ENCODE measurements around the gene OR2D3.
"Not testable (repeated sequence)": the region's sequence is repeated elsewhere in the genome, so short reads cannot be mapped to it uniquely, and the experiment has no call there.

OR2D3 gene

GRCh38 chr11:6920702-6921101 is at the start of gene OR2D3:
Gene OR2D3, plus strand, starts transcription at chr11:6921002. Its CDS starts 0 bp downstream, at chr11:6921002.
- H3K27ac ChIP-seq (ENCODE audit: low read depth, low read length), result no peak within 1 kb of the TSS
- no peak within 1 kb of the TSS for H3K9ac ChIP-seq (ENCODE audit: low read length)
- H3K4me1 ChIP-seq (ENCODE audit: insufficient read depth, low read length), result no peaks in the 10 kb centered on the region
- H3K27me3 ChIP-seq (ENCODE audit: control insufficient read depth in 1 of 2, insufficient read depth in 2 of 2, low read length in 2 of 2), result no peaks in the 10 kb centered on the region
- H3K36me3 ChIP-seq (ENCODE audit: insufficient read depth, low read length), result no peaks in the 10 kb centered on the region
- no peak within 1 kb of the TSS for H3K4me3 ChIP-seq (ENCODE audit: low read depth in 1 of 2, low read length in 2 of 2)
- no peaks in the 10 kb centered on the region for H3K9me3 ChIP-seq (ENCODE audit: low read length)

GRCh38 chr11:6871278-6871677 is 49.5 kb upstream of the OR2D3 start:
- H3K9ac ChIP-seq (ENCODE audit: low read length), result no peak overlapping the region
- H3K9me3 ChIP-seq (ENCODE audit: low read length), result no peaks in the 10 kb centered on the region
- H3K27me3 ChIP-seq (ENCODE audit: control insufficient read depth in 1 of 2, insufficient read depth in 2 of 2, low read length in 2 of 2), result no peaks in the 10 kb centered on the region
- H3K4me1 ChIP-seq (ENCODE audit: insufficient read depth, low read length), result no peaks in the 10 kb centered on the region
- no peak overlapping the region for H3K4me3 ChIP-seq (ENCODE audit: low read depth in 1 of 2, low read length in 2 of 2)
- no peak overlapping the region for H3K27ac ChIP-seq (ENCODE audit: low read depth, low read length)
- no peaks in the 10 kb centered on the region for H3K36me3 ChIP-seq (ENCODE audit: insufficient read depth, low read length)

DNA sequence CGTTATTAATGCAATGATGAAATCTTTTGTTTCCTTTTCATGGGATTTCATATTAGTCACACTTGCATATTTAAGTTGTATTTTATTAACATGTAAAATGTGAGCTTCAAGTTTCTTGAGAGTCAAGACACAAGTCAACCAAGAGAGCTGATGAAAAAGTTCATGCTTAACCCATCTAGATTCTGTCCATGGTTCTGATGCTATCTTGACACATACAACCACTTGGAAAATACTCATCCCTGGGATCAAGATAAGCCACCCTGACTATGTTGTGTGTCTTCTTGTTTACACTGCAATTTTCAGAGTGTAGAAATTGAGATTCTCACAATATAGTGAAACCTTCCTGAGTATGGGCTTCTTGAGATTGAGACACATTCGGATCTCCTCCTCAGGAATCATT is 45.0 kb upstream of the OR2D3 start:
- Histone ChIP-seq H3K27me3 (ENCODE audit: control insufficient read depth in 1 of 2, insufficient read depth in 2 of 2, low read length in 2 of 2) (no peaks in the 10 kb centered on the region), H3K9me3 (ENCODE audit: low read length) (no peaks in the 10 kb centered on the region), H3K4me3 (ENCODE audit: low read depth in 1 of 2, low read length in 2 of 2) (no peak overlapping the region), H3K36me3 (ENCODE audit: insufficient read depth, low read length) (no peaks in the 10 kb centered on the region), H3K27ac (ENCODE audit: low read depth, low read length) (no peak overlapping the region), H3K4me1 (ENCODE audit: insufficient read depth, low read length) (no peaks in the 10 kb centered on the region), H3K9ac (ENCODE audit: low read length) (no peak overlapping the region)

DNA sequence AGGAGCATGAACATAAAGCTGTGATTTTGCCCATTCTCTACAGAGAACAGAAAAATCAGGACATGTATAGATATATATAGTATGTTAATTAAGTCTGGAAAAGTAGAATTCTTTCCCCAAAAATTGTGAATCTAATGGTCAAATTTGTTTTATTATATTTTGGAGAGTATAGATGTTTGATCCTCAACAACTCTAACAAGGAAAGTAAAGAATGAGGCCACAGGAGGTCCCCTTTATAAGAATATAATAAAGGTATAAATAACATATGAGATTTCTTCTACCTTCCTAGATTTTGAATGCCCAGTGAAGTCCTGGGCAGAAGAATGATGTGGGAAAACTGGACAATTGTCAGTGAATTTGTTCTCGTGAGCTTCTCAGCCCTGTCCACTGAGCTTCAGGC is 44.5 kb upstream of the OR2D3 start, which contains the start of gene OR10A4:
OR10A4 (plus strand) TSS at position 301 of the 400 bp plus-strand sequence; CDS start at position 324, 23 bp downstream.
- no peak within 1 kb of the TSS for H3K4me3 ChIP-seq (ENCODE audit: low read depth in 1 of 2, low read length in 2 of 2)
- H3K27ac ChIP-seq (ENCODE audit: low read depth, low read length), result no peak within 1 kb of the TSS
- H3K27me3 ChIP-seq (ENCODE audit: control insufficient read depth in 1 of 2, insufficient read depth in 2 of 2, low read length in 2 of 2), result no peaks in the 10 kb centered on the region

DNA sequence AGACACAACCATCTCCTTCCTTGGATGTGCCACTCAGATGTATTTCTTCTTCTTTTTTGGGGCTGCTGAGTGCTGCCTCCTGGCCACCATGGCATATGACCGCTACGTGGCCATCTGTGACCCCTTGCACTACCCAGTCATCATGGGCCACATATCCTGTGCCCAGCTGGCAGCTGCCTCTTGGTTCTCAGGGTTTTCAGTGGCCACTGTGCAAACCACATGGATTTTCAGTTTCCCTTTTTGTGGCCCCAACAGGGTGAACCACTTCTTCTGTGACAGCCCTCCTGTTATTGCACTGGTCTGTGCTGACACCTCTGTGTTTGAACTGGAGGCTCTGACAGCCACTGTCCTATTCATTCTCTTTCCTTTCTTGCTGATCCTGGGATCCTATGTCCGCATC is 43.9 kb upstream of the OR2D3 start:
- H3K27me3 ChIP-seq (ENCODE audit: control insufficient read depth in 1 of 2, insufficient read depth in 2 of 2, low read length in 2 of 2), result no peaks in the 10 kb centered on the region
- H3K36me3 ChIP-seq (ENCODE audit: insufficient read depth, low read length), result no peaks in the 10 kb centered on the region
- no peaks in the 10 kb centered on the region for H3K9me3 ChIP-seq (ENCODE audit: low read length)
- no peak overlapping the region for H3K4me3 ChIP-seq (ENCODE audit: low read depth in 1 of 2, low read length in 2 of 2)
- H3K27ac ChIP-seq (ENCODE audit: low read depth, low read length), result no peak overlapping the region
- no peaks in the 10 kb centered on the region for H3K4me1 ChIP-seq (ENCODE audit: insufficient read depth, low read length)
- no peak overlapping the region for H3K9ac ChIP-seq (ENCODE audit: low read length)

More for the DNA sequence above, 44.5 kb upstream of the OR2D3 start, which contains the start of gene OR10A4:
- Histone ChIP-seq H3K36me3 (ENCODE audit: insufficient read depth, low read length) (no peaks in the 10 kb centered on the region), H3K9me3 (ENCODE audit: low read length) (no peaks in the 10 kb centered on the region), H3K4me1 (ENCODE audit: insufficient read depth, low read length) (no peaks in the 10 kb centered on the region), H3K9ac (ENCODE audit: low read length) (no peak within 1 kb of the TSS)

DNA sequence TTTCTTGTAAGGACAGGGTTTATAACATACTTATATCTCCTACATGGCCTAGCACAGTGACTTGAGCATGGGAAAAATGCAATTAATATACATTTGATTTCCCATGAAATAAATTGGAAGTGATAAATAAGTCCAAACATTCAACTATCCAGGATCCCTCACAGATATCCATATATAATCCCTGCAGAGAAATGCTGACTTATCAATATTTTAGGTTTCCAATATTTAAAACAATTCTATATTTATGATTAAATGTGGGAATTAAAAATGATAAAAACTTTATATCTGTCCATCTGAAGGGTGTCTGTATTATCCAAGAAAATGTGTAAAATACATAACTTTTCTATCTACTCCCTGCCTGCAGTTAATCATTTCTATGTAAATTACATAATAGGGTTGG is 38.1 kb upstream of the OR2D3 start:
- Histone ChIP-seq H3K9me3 (ENCODE audit: low read length) (no peaks in the 10 kb centered on the region), H3K9ac (ENCODE audit: low read length) (no peak overlapping the region), H3K4me1 (ENCODE audit: insufficient read depth, low read length) (no peaks in the 10 kb centered on the region), H3K27ac (ENCODE audit: low read depth, low read length) (no peak overlapping the region), H3K36me3 (ENCODE audit: insufficient read depth, low read length) (no peaks in the 10 kb centered on the region), H3K27me3 (ENCODE audit: control insufficient read depth in 1 of 2, insufficient read depth in 2 of 2, low read length in 2 of 2) (no peaks in the 10 kb centered on the region), H3K4me3 (ENCODE audit: low read depth in 1 of 2, low read length in 2 of 2) (no peak overlapping the region)

- H3K9me3 ChIP-seq (ENCODE audit: low read length); H3K27me3 ChIP-seq (ENCODE audit: control insufficient read depth in 1 of 2, insufficient read depth in 2 of 2, low read length in 2 of 2); H3K27ac ChIP-seq (ENCODE audit: low read depth, low read length); H3K4me3 ChIP-seq (ENCODE audit: low read depth in 1 of 2, low read length in 2 of 2); H3K4me1 ChIP-seq (ENCODE audit: insufficient read depth, low read length); H3K36me3 ChIP-seq (ENCODE audit: insufficient read depth, low read length); H3K9ac ChIP-seq (ENCODE audit: low read length): not testable (repeated sequence)
Observed at GRCh38 chr11:6887711-6888110, 33.1 kb upstream of the OR2D3 start.

- Histone ChIP-seq H3K27me3 (ENCODE audit: control insufficient read depth in 1 of 2, insufficient read depth in 2 of 2, low read length in 2 of 2) (no peaks in the 10 kb centered on the region), H3K9me3 (ENCODE audit: low read length) (peaks cover 3% of the 10 kb centered on the region), H3K27ac (ENCODE audit: low read depth, low read length) (no peak overlapping the region), H3K4me1 (ENCODE audit: insufficient read depth, low read length) (no peaks in the 10 kb centered on the region), H3K36me3 (ENCODE audit: insufficient read depth, low read length) (no peaks in the 10 kb centered on the region), H3K9ac (ENCODE audit: low read length) (no peak overlapping the region), H3K4me3 (ENCODE audit: low read depth in 1 of 2, low read length in 2 of 2) (no peak overlapping the region)
Observed at GRCh38 chr11:6888830-6889229, 32.0 kb upstream of the OR2D3 start.

GRCh38 chr11:6889835-6890234 is 31.0 kb upstream of the OR2D3 start:
- Histone ChIP-seq H3K9ac (ENCODE audit: low read length) (no peak overlapping the region), H3K36me3 (ENCODE audit: insufficient read depth, low read length) (no peaks in the 10 kb centered on the region), H3K27ac (ENCODE audit: low read depth, low read length) (no peak overlapping the region), H3K4me1 (ENCODE audit: insufficient read depth, low read length) (no peaks in the 10 kb centered on the region), H3K4me3 (ENCODE audit: low read depth in 1 of 2, low read length in 2 of 2) (no peak overlapping the region), H3K9me3 (ENCODE audit: low read length) (peaks cover 3% of the 10 kb centered on the region), H3K27me3 (ENCODE audit: control insufficient read depth in 1 of 2, insufficient read depth in 2 of 2, low read length in 2 of 2) (no peaks in the 10 kb centered on the region)

GRCh38 chr11:6892400-6892799 is 28.4 kb upstream of the OR2D3 start, which contains the start of gene OR2D2:
Gene OR2D2, minus strand, starts transcription at chr11:6892500. Its CDS starts 0 bp downstream, at chr11:6892500.
- no peaks in the 10 kb centered on the region for H3K4me1 ChIP-seq (ENCODE audit: insufficient read depth, low read length)
- H3K27me3 ChIP-seq (ENCODE audit: control insufficient read depth in 1 of 2, insufficient read depth in 2 of 2, low read length in 2 of 2), result no peaks in the 10 kb centered on the region
- H3K4me3 ChIP-seq (ENCODE audit: low read depth in 1 of 2, low read length in 2 of 2), result no peak within 1 kb of the TSS
- H3K36me3 ChIP-seq (ENCODE audit: insufficient read depth, low read length), result no peaks in the 10 kb centered on the region
- H3K9me3 ChIP-seq (ENCODE audit: low read length), result peaks cover 3% of the 10 kb centered on the region
- no peak within 1 kb of the TSS for H3K27ac ChIP-seq (ENCODE audit: low read depth, low read length)
- no peak within 1 kb of the TSS for H3K9ac ChIP-seq (ENCODE audit: low read length)

GRCh38 chr11:6894097-6894496 is 26.7 kb upstream of the OR2D3 start:
- H3K36me3 ChIP-seq (ENCODE audit: insufficient read depth, low read length), result no peaks in the 10 kb centered on the region
- H3K27me3 ChIP-seq (ENCODE audit: control insufficient read depth in 1 of 2, insufficient read depth in 2 of 2, low read length in 2 of 2), result no peaks in the 10 kb centered on the region
- H3K9ac ChIP-seq (ENCODE audit: low read length), result no peak overlapping the region
- H3K4me1 ChIP-seq (ENCODE audit: insufficient read depth, low read length), result no peaks in the 10 kb centered on the region
- H3K4me3 ChIP-seq (ENCODE audit: low read depth in 1 of 2, low read length in 2 of 2), result no peak overlapping the region
- H3K9me3 ChIP-seq (ENCODE audit: low read length), result no peaks in the 10 kb centered on the region
- no peak overlapping the region for H3K27ac ChIP-seq (ENCODE audit: low read depth, low read length)

GRCh38 chr11:6895010-6895409 is 25.8 kb upstream of the OR2D3 start:
- Histone ChIP-seq H3K4me3 (ENCODE audit: low read depth in 1 of 2, low read length in 2 of 2) (no peak overlapping the region), H3K4me1 (ENCODE audit: insufficient read depth, low read length) (no peaks in the 10 kb centered on the region), H3K27ac (ENCODE audit: low read depth, low read length) (no peak overlapping the region), H3K9ac (ENCODE audit: low read length) (no peak overlapping the region), H3K9me3 (ENCODE audit: low read length) (no peaks in the 10 kb centered on the region), H3K36me3 (ENCODE audit: insufficient read depth, low read length) (no peaks in the 10 kb centered on the region), H3K27me3 (ENCODE audit: control insufficient read depth in 1 of 2, insufficient read depth in 2 of 2, low read length in 2 of 2) (no peaks in the 10 kb centered on the region)

Data from muscle layer of colon (tissue), 2 donors.